Right lobe of liver (tissue), 4 donors: Measurements from ENCODE around the gene TAB3.
"Not testable (repeated sequence)": the region's sequence is repeated elsewhere in the genome, so short reads cannot be mapped to it uniquely, and the experiment has no call there.

ENCODE experiments used
- POLR2A ChIP-seq: fragments of 450-650 bp; IDR thresholded peaks from one replicate; pipeline ENCODE4 v1.6.1; 2017; ENCODE audit warnings: antibody characterized with exemption, mild to moderate bottlenecking
- TF ChIP-seq, protein P1 (sequence below), 4 donors: fragments of 200-600 bp in 3 of 4; fragments of 450-650 bp in 1 of 4; IDR thresholded peaks; one replicate each; pipeline versions ENCODE4 v1.5.1 to v1.8.0; 2016 to 2022; ENCODE audit warnings: antibody characterized with exemption in 4 of 4, mild to moderate bottlenecking in 2 of 4
- donor health status: DM: no; HTN: no; CAD: no.
- donor health status: DM: no; HTN: no; CAD: no.
- donor health status: DM: no; HTN: yes; CAD: no.

GRCh38 chrX:30797301-30797700 lies 91.8 kb downstream of the TAB3 start:
- TF ChIP-seq, protein P1, sequence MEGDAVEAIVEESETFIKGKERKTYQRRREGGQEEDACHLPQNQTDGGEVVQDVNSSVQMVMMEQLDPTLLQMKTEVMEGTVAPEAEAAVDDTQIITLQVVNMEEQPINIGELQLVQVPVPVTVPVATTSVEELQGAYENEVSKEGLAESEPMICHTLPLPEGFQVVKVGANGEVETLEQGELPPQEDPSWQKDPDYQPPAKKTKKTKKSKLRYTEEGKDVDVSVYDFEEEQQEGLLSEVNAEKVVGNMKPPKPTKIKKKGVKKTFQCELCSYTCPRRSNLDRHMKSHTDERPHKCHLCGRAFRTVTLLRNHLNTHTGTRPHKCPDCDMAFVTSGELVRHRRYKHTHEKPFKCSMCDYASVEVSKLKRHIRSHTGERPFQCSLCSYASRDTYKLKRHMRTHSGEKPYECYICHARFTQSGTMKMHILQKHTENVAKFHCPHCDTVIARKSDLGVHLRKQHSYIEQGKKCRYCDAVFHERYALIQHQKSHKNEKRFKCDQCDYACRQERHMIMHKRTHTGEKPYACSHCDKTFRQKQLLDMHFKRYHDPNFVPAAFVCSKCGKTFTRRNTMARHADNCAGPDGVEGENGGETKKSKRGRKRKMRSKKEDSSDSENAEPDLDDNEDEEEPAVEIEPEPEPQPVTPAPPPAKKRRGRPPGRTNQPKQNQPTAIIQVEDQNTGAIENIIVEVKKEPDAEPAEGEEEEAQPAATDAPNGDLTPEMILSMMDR (IDR thresholded peaks at IDR 0.05), result not testable (repeated sequence)
- TF ChIP-seq POLR2A, result not testable (repeated sequence)
